SU-DHL-6 (cell line): ENCODE results near the gene TAF9.

Source experiments
- H2AFZ ChIP-seq: fragments of 200-600 bp; sonication (generic); 2 replicates; pipeline ENCODE4 v1.6.1; 2014; ENCODE audit warnings: low read depth, mild to moderate bottlenecking, moderate library complexity, mixed read lengths, antibody characterized with exemption, low read length; ENCODE audit not compliant: severe bottlenecking
- H3F3A ChIP-seq: fragments of 200-600 bp; shearing (Covaris generic); 2 replicates; pipeline ENCODE4 v1.6.0; 2016; ENCODE audit warnings: antibody characterized with exemption, mild to moderate bottlenecking; ENCODE audit not compliant: insufficient read depth
- H3K27ac ChIP-seq: fragments of 200-600 bp; sonication (generic); 2 replicates; pipeline ENCODE4 v1.5.1; 2016; ENCODE audit warnings: low read depth, mild to moderate bottlenecking, low read length, moderate library complexity, mixed read lengths
- H3K27me3 ChIP-seq: fragments of 200-600 bp; sonication (generic), shearing (Covaris generic); 2 replicates; pipeline ENCODE4 v1.6.0; 2014; ENCODE audit warnings: mild to moderate bottlenecking, low read length
- H3K36me3 ChIP-seq: fragments of 200-600 bp; sonication (generic); 2 replicates; pipeline ENCODE4 v1.6.1; 2014; ENCODE audit warnings: mild to moderate bottlenecking, low read length, mixed read lengths
- H3K4me2 ChIP-seq: fragments of 300-600, 200-600 bp; shearing (Covaris generic), sonication (generic); 2 replicates; pipeline ENCODE4 v1.6.0; 2014; ENCODE audit warnings: low read length, low read depth, mild to moderate bottlenecking; ENCODE audit not compliant: poor library complexity, severe bottlenecking
- H3K4me3 ChIP-seq: fragments of 200-600 bp; sonication (generic); 2 replicates; pipeline ENCODE4 v1.5.1; 2014; ENCODE audit warnings: antibody characterized with exemption, low read length, mild to moderate bottlenecking, mixed read lengths; ENCODE audit not compliant: insufficient read depth, poor library complexity, severe bottlenecking
- H3K79me2 ChIP-seq: fragments of 200-600 bp; sonication (generic); 2 replicates; pipeline ENCODE4 v1.6.1; 2014; ENCODE audit warnings: mild to moderate bottlenecking, low read length, moderate library complexity; ENCODE audit not compliant: insufficient read depth
- H3K9ac ChIP-seq: fragments of 200-600 bp; sonication (generic); 2 replicates; pipeline ENCODE4 v1.7.0; 2014; ENCODE audit warnings: mild to moderate bottlenecking, low read length
- H3K9me2 ChIP-seq: fragments of 200-600 bp; sonication (generic); replicated peaks from 2 replicates; pipeline ENCODE4 v1.6.1; 2014; ENCODE audit warnings: low read length; ENCODE audit not compliant: insufficient read depth
- H3K9me3 ChIP-seq: fragments of 200-600 bp; sonication (generic); 2 replicates; pipeline ENCODE4 v1.6.1; 2014; ENCODE audit warnings: low read length, mixed read lengths; ENCODE audit not compliant: insufficient read depth
- H4K20me1 ChIP-seq: fragments of 200-600 bp; sonication (generic); 2 replicates; pipeline ENCODE4 v1.6.1; 2014; ENCODE audit warnings: low read depth, mild to moderate bottlenecking, antibody characterized with exemption, low read length, moderate library complexity, mixed read lengths
- EZH2phosphoT487 ChIP-seq: fragments of 200-600 bp; sonication (generic), shearing (Covaris generic); conservative IDR thresholded peaks from 2 replicates; pipeline ENCODE4 v1.6.1; 2018; ENCODE audit warnings: mild to moderate bottlenecking, antibody characterized with exemption, low read length, moderate library complexity, mixed read lengths
- TF ChIP-seq, protein P1 (sequence below): fragments of 200-600 bp; sonication (generic); IDR thresholded peaks from one replicate; pipeline ENCODE4 v1.5.1; 2017; ENCODE audit warnings: antibody characterized with exemption, mild to moderate bottlenecking, low read length, moderate library complexity; ENCODE audit not compliant: insufficient read depth, poor library complexity, severe bottlenecking

TAF9 gene

DNA sequence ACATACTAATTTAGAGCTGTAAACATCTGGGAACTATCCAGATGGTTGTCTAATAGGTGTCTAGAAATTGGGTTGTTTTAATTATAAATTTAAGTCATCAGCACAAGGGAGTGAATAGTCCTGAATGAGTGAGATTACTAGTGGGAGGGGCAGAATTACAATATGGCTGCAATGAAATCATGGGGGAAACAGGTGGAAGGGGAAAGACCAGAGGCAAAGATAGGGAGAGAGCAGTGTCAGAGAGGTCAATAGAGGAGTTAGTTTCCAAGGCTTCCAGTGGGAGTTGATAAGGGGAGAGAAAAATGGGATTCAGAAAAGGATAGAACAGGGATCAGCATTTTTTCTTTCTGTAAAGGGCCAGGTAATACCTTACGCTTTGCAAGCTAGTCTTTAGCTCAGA, 8.9 kb downstream of the TAF9 start:
- Histone ChIP-seq H3K27me3 (no peaks in the 10 kb centered on the region), H3K9ac (no peak overlapping the region), H4K20me1 (peaks cover 12% of the 10 kb centered on the region), H3K4me2 (no peak overlapping the region), H2AFZ (no peak overlapping the region), H3K36me3 (peaks cover 25% of the 10 kb centered on the region), H3K9me3 (no peaks in the 10 kb centered on the region), H3K27ac (no peak overlapping the region), H3K9me2 (no peaks in the 10 kb centered on the region), H3F3A (0 out of 2 replicates have a peak, but pooled peaks cover 11% of the 10 kb centered on the region), H3K4me3 (no peak overlapping the region), H3K79me2 (peaks cover 85% of the 10 kb centered on the region)
- TF ChIP-seq, protein P1, sequence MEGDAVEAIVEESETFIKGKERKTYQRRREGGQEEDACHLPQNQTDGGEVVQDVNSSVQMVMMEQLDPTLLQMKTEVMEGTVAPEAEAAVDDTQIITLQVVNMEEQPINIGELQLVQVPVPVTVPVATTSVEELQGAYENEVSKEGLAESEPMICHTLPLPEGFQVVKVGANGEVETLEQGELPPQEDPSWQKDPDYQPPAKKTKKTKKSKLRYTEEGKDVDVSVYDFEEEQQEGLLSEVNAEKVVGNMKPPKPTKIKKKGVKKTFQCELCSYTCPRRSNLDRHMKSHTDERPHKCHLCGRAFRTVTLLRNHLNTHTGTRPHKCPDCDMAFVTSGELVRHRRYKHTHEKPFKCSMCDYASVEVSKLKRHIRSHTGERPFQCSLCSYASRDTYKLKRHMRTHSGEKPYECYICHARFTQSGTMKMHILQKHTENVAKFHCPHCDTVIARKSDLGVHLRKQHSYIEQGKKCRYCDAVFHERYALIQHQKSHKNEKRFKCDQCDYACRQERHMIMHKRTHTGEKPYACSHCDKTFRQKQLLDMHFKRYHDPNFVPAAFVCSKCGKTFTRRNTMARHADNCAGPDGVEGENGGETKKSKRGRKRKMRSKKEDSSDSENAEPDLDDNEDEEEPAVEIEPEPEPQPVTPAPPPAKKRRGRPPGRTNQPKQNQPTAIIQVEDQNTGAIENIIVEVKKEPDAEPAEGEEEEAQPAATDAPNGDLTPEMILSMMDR = no peak
- TF ChIP-seq EZH2phosphoT487 = no peak

DNA sequence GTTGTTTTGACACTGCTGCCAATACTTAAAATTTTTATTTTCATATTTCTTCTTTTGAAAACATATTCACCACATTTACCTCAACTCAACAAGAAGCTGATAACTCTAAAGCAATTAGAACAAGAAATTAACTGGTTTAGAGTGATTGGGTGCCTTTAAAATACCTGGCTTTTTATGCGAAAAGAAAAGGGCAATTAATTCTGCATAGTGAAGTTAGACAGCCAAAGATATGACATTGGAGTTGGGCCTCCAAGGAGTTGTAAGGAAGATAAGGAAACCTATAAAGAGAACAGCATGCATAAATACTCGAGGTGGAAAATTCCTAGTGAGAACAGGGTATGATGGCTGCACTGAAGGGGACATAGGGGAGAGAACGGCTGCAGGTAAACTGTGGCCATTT, 9.6 kb downstream of the TAF9 start:
- TF ChIP-seq EZH2phosphoT487 = no peak
- TF ChIP-seq, protein P1 = no peak
- no peak overlapping the region for H3K4me3 ChIP-seq
- peaks cover 20% of the 10 kb centered on the region for H3K36me3 ChIP-seq

GRCh38 chr5:69350664-69351063, 18.7 kb downstream of the TAF9 start:
- no peaks in the 10 kb centered on the region for H4K20me1 ChIP-seq
- no peak overlapping the region for H3K9ac ChIP-seq
- H3K36me3 ChIP-seq = peaks cover 21% of the 10 kb centered on the region
- no peak overlapping the region for H3K4me2 ChIP-seq
- H3K9me2 ChIP-seq = no peaks in the 10 kb centered on the region
- H2AFZ ChIP-seq = no peak overlapping the region
- no peak overlapping the region for H3K27ac ChIP-seq
- TF ChIP-seq, protein P1 = no peak
- TF ChIP-seq EZH2phosphoT487 = no peak
- H3K9me3 ChIP-seq = no peaks in the 10 kb centered on the region
- H3K27me3 ChIP-seq = no peaks in the 10 kb centered on the region
- H3K4me3 ChIP-seq = no peak overlapping the region
- peaks cover 5% of the 10 kb centered on the region; the same call in 1 of the 2 replicates for H3F3A ChIP-seq
- peaks cover 17% of the 10 kb centered on the region; the same call in 1 of the 2 replicates for H3K79me2 ChIP-seq

More for the DNA sequence above, 9.6 kb downstream of the TAF9 start:
- H2AFZ ChIP-seq = no peak overlapping the region
- H3K9me3 ChIP-seq = no peaks in the 10 kb centered on the region
- H3K27me3 ChIP-seq = no peaks in the 10 kb centered on the region
- peaks cover 84% of the 10 kb centered on the region for H3K79me2 ChIP-seq
- 0 out of 2 replicates have a peak, but pooled peaks cover 7% of the 10 kb centered on the region for H3F3A ChIP-seq
- H3K9me2 ChIP-seq = no peaks in the 10 kb centered on the region
- H3K4me2 ChIP-seq = no peak overlapping the region
- H3K9ac ChIP-seq = no peak overlapping the region
- H3K27ac ChIP-seq = no peak overlapping the region
- H4K20me1 ChIP-seq = peaks cover 6% of the 10 kb centered on the region

DNA sequence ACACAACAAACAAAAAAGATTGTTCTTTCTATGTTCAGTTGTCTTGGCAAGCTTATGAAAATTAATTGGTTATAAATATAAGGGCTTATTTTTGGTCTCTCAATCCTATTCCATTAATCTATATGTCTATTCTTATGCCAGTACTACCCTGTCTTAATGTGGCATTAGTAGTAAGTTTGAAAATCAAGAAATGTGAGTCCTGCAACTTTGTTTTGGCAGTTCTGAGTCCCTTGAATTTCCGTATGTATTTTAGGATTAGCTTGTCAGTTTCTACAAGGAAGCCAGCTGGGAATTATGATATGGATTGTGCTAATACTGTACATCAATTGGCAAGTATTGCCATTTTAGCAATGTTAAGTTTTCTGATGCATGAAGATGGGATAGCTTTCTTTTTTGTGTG, 26.2 kb downstream of the TAF9 start:
- Histone ChIP-seq H3K36me3 (no peaks in the 10 kb centered on the region), H2AFZ (no peak overlapping the region), H3K9me2 (no peaks in the 10 kb centered on the region), H3K79me2 (no peaks in the 10 kb centered on the region), H3K9ac (no peak overlapping the region), H4K20me1 (no peaks in the 10 kb centered on the region), H3F3A (no peaks in the 10 kb centered on the region), H3K9me3 (no peaks in the 10 kb centered on the region), H3K4me2 (no peak overlapping the region), H3K4me3 (no peak overlapping the region), H3K27me3 (no peaks in the 10 kb centered on the region), H3K27ac (no peak overlapping the region)
- TF ChIP-seq EZH2phosphoT487 = no peak
- TF ChIP-seq, protein P1 = no peak
